ENCODE results near the gene ELFN1. TPM values are rescaled to one million over a fixed set of nuclear protein-coding genes. Genes with fewer than 3 reads are reported as not detected.
"Not testable (repeated sequence)": the region's sequence is repeated elsewhere in the genome, so short reads cannot be mapped to it uniquely, and the experiment has no call there.

The ELFN1 gene
- polyA plus RNA-seq, 3 donors, result 10.0 to 17.9 (median 14.8) TPM

DNA sequence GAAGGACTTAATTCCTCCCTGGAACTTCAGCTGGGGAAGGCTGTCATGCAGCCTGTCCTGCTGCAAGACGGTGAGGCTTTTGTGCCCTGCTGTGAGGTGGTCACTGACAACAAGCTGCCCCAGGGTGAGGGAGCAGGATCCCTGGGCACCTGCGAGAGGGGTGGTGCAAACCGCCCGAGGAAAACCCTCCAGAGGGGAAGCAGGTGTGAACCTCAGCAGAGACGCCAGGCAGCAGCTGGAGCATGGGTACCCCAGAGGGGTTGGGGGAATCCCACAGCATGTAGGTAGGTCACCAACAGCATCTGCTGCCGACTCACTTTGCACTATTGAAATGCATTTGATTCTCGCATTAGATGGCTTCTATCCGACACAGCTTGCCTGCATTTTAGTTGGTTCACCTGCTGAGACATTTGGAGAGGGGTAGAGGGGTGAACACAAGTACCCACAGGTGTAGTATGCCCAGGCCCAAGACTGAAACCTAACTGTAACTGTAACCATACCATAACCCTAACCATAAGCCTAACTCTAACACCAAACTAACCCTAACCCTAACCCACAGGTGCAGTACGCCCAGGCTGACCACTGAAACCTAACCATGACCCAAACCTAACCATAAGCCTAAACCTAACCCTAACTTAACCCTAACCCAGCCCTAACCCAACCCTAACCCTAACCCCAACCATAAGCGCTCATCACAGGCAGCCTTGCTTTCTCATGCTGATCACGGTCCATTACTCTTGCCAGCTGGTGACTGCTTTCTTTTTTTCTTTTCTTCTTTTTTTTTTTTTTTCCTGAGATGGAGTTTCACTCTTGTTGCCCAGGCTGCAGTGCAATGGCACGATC, 85.9 kb downstream of the ELFN1 start:
- no peak for DNase-seq (ENCODE audit: extremely low read depth in 1 of 11, low read depth in 9 of 11, low spot score in 4 of 11)

DNA sequence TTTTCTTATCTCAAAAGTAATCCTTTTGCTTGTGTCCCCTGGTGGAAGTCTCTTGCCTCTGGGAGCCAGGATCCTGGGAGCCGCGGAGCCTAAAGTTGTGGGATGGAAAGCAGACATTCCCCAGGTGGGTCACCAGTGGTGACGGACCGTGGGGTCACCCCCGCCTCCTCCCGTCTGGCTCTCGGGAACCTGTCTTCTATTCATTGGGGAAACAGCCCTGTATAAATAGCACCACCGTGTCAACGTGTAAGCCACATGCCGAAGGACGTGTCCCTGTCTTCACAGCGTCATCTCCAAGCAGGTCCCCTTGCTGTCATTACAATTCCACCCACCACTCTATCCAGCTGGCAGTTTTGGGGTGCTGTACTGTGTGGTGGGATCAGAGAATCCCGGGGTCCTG, 87.5 kb downstream of the ELFN1 start:
- no peak for DNase-seq (ENCODE audit: extremely low read depth in 1 of 11, low read depth in 9 of 11, low spot score in 4 of 11)

DNA sequence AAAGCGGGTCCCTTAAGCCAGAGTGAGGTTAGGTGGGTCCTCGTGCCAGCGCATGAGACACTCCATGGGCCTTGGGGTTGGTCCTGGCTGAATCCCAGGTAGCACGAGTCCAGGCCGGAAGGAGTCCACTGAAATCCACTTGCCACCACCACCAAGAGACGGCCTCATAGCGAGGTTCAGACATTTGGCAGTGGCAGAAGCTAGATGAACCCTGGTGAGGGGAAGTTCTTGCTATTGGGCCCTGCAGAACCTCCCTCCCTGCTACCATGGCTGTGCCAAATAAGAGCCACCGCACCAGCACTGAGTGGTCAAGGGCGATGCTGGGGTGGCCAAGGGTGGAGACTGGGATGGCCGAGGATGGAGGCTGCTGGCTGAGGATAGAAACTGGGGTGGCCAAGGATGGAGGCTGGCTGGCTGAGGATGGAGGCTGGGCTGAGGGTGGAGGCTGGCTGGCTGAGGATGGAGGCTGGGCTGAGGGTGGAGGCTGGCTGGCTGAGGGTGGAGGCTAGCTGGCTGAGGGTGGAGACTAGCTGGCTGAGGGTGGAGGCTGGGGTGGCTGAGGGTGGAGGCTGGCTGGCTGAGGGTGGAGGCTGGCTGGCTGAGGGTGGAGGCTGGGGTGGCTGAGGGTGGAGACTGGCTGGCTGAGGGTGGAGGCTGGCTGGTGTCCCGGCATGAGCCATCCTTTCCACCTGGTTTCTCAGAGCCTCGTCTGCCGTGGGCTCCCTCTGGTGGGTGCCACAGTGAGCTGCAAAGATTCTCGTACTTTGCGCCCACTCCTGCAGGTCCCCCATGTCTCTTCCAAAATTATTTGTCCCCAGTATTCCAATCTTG, 88.2 kb downstream of the ELFN1 start:
- no peak for DNase-seq (ENCODE audit: extremely low read depth in 1 of 11, low read depth in 9 of 11, low spot score in 4 of 11)

DNA sequence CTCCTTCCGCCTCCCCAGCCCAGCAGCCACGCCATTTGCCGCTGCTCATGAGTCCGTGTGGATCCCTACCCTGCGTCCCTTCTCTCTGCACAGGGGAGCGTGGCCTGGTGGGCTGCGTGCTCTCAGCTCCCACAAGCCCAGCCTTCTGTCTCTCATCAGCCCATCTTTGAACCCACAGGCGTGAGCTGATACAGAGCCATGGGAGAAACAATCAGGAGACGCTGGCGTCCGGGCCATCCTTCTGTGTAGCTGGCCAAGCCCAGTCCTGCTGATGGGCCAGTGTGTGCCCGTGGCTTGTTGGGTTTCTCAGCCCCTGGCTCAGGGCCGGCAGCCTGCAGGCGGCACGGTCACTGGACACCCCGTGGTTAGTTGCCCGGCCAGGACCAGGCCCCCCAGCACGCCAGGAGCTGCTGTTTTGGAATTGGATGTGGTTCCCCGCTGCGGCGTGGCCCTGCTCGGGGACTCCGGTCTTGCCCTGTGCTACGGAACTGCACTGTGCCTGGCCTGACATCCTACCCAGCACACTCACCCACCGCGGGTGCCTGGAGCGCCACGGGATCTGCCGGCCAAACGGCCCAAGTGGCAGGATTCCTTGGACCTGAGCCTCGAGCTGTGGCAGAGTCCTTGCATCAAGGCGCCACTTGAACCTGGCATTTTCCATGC, 88.9 kb downstream of the ELFN1 start:
- DNase-seq (ENCODE audit: extremely low read depth in 1 of 11, low read depth in 9 of 11, low spot score in 4 of 11), result no peak

DNA sequence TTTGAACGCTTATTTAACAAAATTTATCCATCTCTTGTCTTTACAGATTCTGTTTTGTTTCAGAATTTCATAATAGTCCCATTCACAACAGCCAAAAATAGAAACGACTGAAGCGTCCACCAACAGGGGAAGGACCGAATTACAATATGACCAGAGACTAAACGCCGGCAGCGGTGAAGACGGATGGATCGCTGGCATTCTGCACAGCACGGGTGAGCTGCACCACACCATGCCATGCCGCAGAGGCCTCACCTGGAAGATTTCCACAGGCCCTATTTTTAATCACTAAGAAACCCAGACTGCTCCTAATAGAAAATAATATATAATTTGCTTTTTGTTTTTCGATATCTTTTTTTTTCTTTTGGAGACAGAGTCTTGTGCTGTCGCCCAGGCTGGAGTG, 91.0 kb downstream of the ELFN1 start:
- no peak for DNase-seq (ENCODE audit: extremely low read depth in 1 of 11, low read depth in 9 of 11, low spot score in 4 of 11)

DNA sequence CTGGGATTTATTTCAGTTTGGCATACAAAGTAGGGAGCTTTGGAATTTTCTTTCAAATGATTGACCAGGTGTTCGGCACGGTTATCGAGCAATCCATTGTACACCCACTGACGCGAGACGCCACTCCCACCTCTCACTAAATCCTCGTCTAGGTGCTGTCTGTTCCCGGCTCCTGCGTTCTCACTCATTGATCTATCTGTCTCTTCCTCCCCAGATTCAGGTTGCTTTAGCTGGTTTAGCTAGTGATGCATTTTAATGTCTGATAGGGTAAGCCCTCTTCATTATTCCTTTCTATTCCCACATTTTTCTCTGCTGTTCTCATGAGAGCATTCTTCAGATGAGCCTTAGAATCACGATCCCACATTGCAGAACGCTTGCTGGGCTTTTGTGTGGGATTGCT, 91.7 kb downstream of the ELFN1 start:
- DNase-seq (ENCODE audit: extremely low read depth in 1 of 11, low read depth in 9 of 11, low spot score in 4 of 11), result no peak

DNA sequence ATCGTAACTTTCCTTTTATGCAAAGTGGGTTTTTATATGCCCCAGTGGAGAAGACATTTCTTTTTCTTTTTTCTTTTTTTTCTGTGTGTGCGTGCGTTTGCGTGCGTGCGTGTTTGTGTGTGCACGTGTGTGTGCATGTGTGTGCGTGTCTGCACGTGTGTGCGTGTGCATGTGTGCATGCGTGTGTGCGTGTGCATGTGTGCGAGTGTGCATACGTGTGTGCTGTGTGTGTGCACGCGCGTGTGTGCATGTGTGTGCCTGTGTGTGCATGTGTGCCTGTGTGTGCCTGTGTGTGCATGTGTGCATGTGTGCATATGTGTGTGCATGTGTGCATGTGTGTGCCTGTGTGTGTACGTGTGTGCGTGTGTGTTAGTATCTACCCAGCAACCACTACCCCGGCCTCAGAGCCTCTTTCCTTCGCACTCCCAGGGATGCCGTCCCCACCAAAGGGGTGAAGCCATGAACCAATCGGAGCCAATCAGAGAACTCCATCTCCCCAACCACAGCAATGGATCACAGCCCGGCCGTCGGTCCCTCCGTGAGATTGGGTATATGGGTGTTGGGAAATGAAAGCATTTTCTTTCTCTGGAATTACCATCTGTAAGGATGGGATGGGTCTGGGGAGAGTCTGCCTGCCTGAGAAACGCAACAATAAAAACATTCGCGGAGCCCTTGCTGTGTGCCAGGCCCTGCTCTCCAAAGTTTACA, 92.3 kb downstream of the ELFN1 start:
- DNase-seq (ENCODE audit: extremely low read depth in 1 of 11, low read depth in 9 of 11, low spot score in 4 of 11), result no peak

DNA sequence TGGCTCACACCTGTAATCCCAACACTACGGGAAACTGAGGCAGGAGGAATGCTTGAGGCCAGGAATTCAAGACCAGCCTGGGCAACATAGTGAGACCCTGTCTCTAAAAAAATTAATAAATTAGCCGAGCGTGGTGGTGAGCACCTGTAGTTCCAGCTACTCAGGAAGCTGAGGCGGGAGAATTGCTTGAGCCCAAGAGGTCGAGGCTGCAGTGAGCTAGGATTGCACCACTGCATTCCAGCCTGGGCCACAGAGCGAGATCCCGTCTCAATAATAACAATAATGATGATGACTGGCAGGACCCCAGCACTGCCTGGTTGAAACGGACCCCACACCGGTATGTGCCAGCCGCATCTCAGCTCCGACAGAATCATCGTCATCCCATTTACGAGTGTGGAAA, 93.0 kb downstream of the ELFN1 start:
- DNase-seq (ENCODE audit: extremely low read depth in 1 of 11, low read depth in 9 of 11, low spot score in 4 of 11), result no peak

DNA sequence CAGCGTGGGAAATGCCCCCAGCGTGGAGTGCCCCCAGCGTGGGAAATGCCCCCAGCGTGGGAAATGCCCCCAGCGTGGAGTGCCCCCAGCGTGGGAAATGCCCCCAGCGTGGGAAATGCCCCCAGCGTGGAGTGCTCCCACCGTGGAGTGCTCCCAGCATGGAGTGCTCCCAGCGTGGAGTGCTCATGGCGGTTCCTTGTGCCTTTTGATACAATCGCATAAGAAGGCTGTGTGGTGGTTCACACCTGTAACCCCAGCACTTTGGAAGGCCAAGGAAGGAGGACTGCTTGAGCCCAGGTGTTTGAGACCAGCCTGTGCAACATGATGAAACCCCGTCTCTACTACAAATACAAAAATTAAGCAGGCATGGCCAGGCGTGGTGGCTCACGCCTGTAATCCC, 93.8 kb downstream of the ELFN1 start:
- DNase-seq (ENCODE audit: extremely low read depth in 1 of 11, low read depth in 9 of 11, low spot score in 4 of 11), result not testable (repeated sequence)

DNA sequence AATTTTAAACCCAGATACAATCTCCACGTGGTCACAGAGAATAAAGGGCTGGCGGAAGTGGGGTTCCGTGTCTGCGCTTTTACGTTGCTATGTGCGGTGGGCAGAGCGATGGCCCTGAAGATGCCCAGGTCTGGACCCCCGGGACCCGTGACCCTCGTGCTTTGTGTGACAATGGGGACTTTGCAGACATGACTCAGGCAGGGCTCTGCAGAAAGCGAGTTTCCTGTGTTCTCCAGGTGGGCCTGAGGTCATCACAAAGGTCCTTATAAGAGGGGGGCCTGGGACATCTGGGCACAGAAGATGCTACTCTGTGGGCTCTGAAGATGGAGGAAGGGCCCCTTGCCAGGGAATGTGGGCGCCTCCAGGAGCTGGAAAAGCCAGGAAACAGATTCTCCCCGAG, 95.3 kb downstream of the ELFN1 start:
- DNase-seq (ENCODE audit: extremely low read depth in 1 of 11, low read depth in 9 of 11, low spot score in 4 of 11), result no peak

DNA sequence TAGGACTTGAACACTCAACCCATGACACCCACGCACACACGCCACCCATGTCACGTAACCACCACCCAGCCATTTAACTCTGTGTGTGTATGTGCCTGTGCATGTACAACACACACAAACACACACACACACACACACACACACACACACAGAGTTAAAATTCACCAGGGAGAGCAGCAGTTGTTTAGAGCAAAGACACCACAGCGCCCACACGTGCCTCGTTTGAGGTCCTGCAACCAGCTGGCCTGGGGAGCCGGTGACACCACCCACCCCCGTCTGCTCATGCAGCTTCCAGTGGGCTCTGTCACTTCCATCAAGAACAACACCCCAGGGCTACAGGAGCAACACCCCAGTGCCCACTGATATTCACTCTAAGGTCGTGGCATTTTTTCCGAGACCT, 97.4 kb downstream of the ELFN1 start:
- DNase-seq (ENCODE audit: extremely low read depth in 1 of 11, low read depth in 9 of 11, low spot score in 4 of 11), result no peak

DNA sequence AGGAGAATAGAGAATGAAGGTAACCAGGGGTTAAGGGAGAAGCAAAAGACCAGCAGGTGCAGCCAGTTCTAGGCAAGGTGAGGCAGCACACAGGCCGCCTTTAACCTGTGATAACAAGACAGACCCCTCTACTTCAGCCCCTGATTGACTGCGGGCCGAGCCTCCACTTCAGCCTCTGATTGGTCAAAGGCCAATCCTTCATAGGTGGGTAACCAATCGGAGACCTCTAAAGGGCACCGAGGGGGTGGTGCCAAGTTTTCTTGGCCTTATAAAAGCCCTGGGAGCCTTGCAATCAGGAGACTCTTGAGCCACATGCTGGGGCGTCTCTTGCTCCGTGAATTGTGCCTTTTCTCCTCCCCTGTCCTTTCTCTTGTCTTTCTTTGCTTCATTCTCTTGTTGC, 98.8 kb downstream of the ELFN1 start:
- DNase-seq (ENCODE audit: extremely low read depth in 1 of 11, low read depth in 9 of 11, low spot score in 4 of 11), result no peak

DNA sequence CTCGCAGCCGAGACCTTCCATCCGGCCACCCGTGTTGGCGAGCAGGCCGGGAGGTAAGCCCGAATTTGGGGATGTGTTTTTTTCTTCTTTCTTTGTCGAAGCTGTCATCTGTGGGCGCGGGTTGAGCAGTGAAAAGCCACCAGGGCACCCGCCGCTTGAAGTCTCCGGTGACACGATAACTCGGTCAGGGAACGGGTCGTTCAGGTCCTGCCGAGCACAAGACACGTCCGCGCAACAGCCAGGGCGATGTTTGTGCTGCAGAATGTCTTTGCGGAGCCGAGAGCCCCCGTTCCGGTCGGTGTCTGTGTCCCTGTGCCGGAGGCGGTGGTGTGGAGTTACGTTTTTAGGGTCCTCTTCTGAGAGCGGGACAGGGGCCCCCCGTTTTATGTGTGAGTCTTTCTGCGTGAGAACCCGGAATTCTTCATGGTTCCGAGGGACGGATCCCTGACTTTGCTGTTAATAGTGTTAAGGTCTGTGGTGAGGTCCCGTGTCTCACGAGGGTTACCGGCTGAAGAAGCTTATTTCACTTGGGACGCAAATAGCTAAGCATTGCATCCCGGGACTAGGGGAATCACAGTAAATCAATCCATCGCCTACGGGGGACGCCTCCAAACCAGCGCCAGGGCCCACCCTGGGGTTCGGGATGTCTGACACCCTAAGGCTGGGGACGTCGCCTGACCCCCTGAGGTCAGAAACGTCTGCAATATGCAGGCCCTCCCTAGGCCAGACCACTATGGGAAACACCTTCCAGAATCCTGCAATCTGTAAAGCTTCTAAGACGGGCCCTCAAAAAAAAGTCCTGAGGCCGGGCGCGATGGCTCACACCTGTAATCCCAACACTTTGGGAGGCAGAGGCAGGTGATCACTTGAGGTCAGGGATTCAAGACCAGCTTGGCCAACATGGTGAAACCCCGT, 99.5 kb downstream of the ELFN1 start:
- no peak for DNase-seq (ENCODE audit: extremely low read depth in 1 of 11, low read depth in 9 of 11, low spot score in 4 of 11)

DNA sequence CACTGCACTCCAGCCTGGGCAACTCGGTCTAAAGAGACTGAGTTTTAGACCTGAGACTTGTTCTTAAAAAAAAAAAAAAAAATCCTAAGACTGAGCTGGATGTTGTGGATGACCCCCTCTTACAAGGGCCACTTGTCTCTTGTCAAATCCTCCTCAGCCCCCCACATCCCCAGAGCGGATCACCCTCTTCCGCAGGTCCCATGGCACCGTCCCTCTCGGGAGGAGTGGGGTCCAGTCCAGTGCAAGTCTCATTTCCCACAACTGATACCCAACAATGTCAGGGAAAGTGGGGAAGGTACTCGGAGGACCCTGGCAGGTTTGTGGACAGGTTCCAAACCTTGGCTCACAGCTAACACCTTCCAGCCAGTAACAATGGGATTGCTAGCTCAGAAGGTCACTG, 100.3 kb downstream of the ELFN1 start:
- DNase-seq (ENCODE audit: extremely low read depth in 1 of 11, low read depth in 9 of 11, low spot score in 4 of 11), result no peak

DNA sequence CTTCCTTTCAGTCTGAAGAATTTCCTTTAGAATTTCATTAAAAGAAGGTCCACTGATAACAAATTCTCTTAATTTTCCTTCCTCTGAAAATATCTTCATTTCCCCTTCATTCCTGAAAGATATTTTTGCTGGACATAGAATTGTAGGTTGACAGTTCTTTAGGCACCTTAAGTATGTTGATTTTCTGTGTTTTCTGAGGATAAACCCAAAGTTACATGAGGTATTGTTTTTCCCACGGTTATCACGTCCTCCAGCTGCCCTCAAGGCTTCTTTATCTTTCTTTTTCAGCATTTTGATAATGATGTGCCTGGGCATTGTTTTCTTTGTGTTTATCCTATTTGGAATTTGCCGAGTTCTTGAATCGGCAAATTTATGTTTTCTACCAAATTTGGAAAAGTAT, 105.3 kb downstream of the ELFN1 start:
- DNase-seq (ENCODE audit: extremely low read depth in 1 of 11, low read depth in 9 of 11, low spot score in 4 of 11), result no peak

DNA sequence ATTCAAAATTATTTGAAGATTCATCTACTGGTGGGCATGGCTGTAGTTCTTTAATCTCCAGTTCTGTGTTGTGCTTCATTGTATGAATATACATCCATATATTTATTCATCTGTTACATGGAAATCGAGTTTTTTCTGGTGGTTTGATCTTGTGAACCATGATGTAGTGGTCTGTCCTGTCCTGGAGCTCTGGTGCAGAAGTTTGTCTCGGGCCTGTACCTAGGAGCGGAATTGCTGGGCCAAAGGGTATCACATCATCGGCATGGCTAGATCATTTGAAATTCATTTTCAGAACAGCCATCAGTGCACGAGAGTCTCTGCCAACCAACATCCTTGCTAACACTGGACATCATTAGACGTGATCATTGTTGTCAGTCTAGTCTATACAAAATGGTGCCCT, 107.0 kb downstream of the ELFN1 start:
- DNase-seq (ENCODE audit: extremely low read depth in 1 of 11, low read depth in 9 of 11, low spot score in 4 of 11), result no peak

DNA sequence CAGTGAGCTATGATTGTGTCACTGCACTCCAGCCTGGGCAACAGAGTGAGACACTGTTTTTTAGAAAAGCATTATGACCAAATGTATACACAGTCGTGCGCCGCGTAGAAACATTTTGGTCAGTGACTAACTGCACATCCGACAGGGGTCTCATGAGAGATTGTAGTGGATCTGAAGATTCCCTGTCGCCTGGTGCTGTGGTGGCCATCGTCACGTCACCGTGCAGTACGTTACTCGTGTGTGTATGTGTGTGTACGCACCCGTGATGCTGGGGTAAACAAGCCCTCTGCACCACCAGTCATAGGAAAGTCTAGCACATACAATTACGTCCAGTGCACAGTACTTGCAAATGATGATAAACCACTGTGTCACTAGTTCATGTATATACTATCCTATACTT, 109.4 kb downstream of the ELFN1 start:
- no peak for DNase-seq (ENCODE audit: extremely low read depth in 1 of 11, low read depth in 9 of 11, low spot score in 4 of 11)

DNA sequence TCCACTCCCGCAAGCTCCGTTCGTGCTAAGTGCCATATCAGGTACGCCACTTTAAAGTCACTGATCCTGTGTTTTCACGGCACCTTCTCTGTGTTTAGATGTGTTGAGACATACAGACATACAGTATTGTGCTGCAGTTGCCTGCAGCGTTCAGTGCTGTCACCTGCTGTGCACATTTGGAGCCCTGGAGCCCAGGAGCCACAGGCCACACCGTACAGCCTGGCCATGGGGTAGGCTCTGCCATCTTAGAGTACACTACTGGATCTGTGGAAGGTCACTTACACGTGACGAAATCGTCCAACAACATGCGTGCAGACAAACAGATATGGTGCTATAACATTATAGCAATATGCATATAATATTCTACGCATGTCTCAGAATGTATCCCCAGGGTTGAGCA, 111.3 kb downstream of the ELFN1 start:
- no peak for DNase-seq (ENCODE audit: extremely low read depth in 1 of 11, low read depth in 9 of 11, low spot score in 4 of 11)
